Loucy (cell line): ENCODE measurements around the gene MOB1A.

Experiments used
- H2AFZ ChIP-seq: fragments of 200-600 bp; sonication (generic); 2 replicates; pipeline ENCODE4 v1.6.0; 2016; ENCODE audit warnings: antibody characterized with exemption, mild to moderate bottlenecking, low read length, moderate library complexity
- H3F3A ChIP-seq: fragments of 200-600 bp; 2 replicates; pipeline ENCODE4 v1.6.0; 2016; ENCODE audit warnings: antibody characterized with exemption, low read depth, mild to moderate bottlenecking
- H3K27me3 ChIP-seq: fragments of 200-600 bp; sonication (generic); 2 replicates; pipeline ENCODE4 v1.6.1; 2014; ENCODE audit warnings: low read length, mild to moderate bottlenecking; ENCODE audit not compliant: insufficient read depth, poor library complexity, severe bottlenecking
- H3K36me3 ChIP-seq: fragments of 200-600 bp; sonication (generic); 2 replicates; pipeline ENCODE4 v1.6.1; 2016; ENCODE audit warnings: low read length; ENCODE audit not compliant: insufficient read depth
- H3K4me1 ChIP-seq: fragments of 200-600 bp; sonication (generic); 2 replicates; pipeline ENCODE4 v1.5.1; 2014; ENCODE audit warnings: low read length, mild to moderate bottlenecking; ENCODE audit not compliant: insufficient read depth, poor library complexity, severe bottlenecking
- H3K4me2 ChIP-seq: fragments of 200-600 bp; sonication (generic); 2 replicates; pipeline ENCODE4 v1.6.0; 2014; ENCODE audit warnings: antibody characterized with exemption, low read length, low read depth, mild to moderate bottlenecking; ENCODE audit not compliant: poor library complexity, severe bottlenecking
- H3K4me3 ChIP-seq: fragments of 200-600 bp; sonication (generic); 2 replicates; pipeline ENCODE4 v1.5.1; 2014; ENCODE audit warnings: low read length, mild to moderate bottlenecking, mixed read lengths; ENCODE audit not compliant: poor library complexity, severe bottlenecking
- H3K79me2 ChIP-seq: fragments of 200-600 bp; sonication (generic); 2 replicates; pipeline ENCODE4 v1.6.1; 2014; ENCODE audit warnings: low read length; ENCODE audit not compliant: insufficient read depth
- H3K9ac ChIP-seq: fragments of 200-600 bp; sonication (generic); 2 replicates; pipeline ENCODE4 v1.6.0; 2014; ENCODE audit warnings: mild to moderate bottlenecking, low read depth, low read length, moderate library complexity; ENCODE audit not compliant: poor library complexity, severe bottlenecking
- H3K9me2 ChIP-seq: fragments of 200-600 bp; sonication (generic); replicated peaks from 2 replicates; pipeline ENCODE4 v1.6.1; 2016; ENCODE audit warnings: low read depth, low read length, mixed read lengths
- H3K9me3 ChIP-seq: fragments of 200-600 bp; sonication (generic); 2 replicates; pipeline ENCODE4 v1.6.1; 2014; ENCODE audit warnings: mild to moderate bottlenecking, antibody characterized with exemption, low read length, low read depth; ENCODE audit not compliant: insufficient read depth
- H4K20me1 ChIP-seq: fragments of 200-600 bp; sonication (generic); 2 replicates; pipeline ENCODE4 v1.6.0; 2014; ENCODE audit warnings: antibody characterized with exemption, low read length, mild to moderate bottlenecking; ENCODE audit not compliant: insufficient read depth, poor library complexity, severe bottlenecking
- CTCF ChIP-seq: fragments of 200-600 bp; sonication (generic); conservative IDR thresholded peaks from 2 replicates; pipeline ENCODE4 v1.5.1; 2014; ENCODE audit warnings: mild to moderate bottlenecking, antibody characterized with exemption, low read length
- EZH2phosphoT487 ChIP-seq: fragments of 200-600 bp; IDR thresholded peaks from 2 replicates; pipeline ENCODE4 v1.6.1; 2018; ENCODE audit warnings: antibody characterized with exemption, mild to moderate bottlenecking, moderate library complexity, borderline replicate concordance

MOB1A gene

GRCh38 chr2:74183878-74184277, 5.2 kb upstream of the MOB1A start:
- no peaks in the 10 kb centered on the region for H3K9me3 ChIP-seq
- no peak overlapping the region for H3K4me3 ChIP-seq
- H3K36me3 ChIP-seq: no peaks in the 10 kb centered on the region
- H3K4me2 ChIP-seq: no peak overlapping the region
- H3F3A ChIP-seq: no peaks in the 10 kb centered on the region
- H3K9me2 ChIP-seq: no peaks in the 10 kb centered on the region
- H3K4me1 ChIP-seq: peaks cover 3% of the 10 kb centered on the region
- H2AFZ ChIP-seq: no peak overlapping the region
- no peaks in the 10 kb centered on the region for H3K79me2 ChIP-seq
- H4K20me1 ChIP-seq: no peaks in the 10 kb centered on the region
- H3K9ac ChIP-seq: no peak overlapping the region
- H3K27me3 ChIP-seq: no peaks in the 10 kb centered on the region
- TF ChIP-seq EZH2phosphoT487 (no peak), CTCF (no peak)

DNA sequence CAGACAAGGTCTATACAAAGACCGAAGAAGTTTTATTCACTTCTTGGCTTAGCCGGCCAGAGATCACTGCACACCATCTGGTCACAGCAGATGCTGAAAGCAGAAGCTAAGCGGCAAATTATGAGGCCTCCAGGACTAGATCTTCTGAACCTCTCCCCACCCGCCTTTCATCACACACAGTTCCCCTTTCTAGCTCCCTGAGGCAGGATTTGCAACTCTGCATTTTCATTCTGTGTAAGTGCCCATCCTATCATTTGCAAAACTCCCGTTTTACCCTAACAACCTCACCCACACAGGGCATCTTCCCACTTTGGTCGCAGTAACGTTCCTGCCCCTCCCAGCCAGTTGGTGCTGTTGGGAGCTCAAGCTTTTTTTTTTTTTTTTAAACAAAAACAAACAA, 3.1 kb upstream of the MOB1A start:
- Histone ChIP-seq H3F3A (no peaks in the 10 kb centered on the region), H3K27me3 (no peaks in the 10 kb centered on the region), H3K79me2 (peaks cover 18% of the 10 kb centered on the region), H3K9me3 (no peaks in the 10 kb centered on the region), H2AFZ (peak overlapping the region; percentile 52; the same call in 1 of the 2 replicates), H3K36me3 (no peaks in the 10 kb centered on the region), H3K9me2 (no peaks in the 10 kb centered on the region), H3K9ac (no peak overlapping the region), H3K4me1 (peaks cover 13% of the 10 kb centered on the region), H3K4me2 (no peak overlapping the region), H4K20me1 (peaks cover 18% of the 10 kb centered on the region), H3K4me3 (no peak overlapping the region)
- TF ChIP-seq EZH2phosphoT487 (no peak), CTCF (no peak)

- H3K79me2 ChIP-seq: peaks cover 43% of the 10 kb centered on the region
- H3K9me2 ChIP-seq: no peaks in the 10 kb centered on the region
- H3K4me3 ChIP-seq: peak overlapping the region; percentile 92
- no peaks in the 10 kb centered on the region for H3K36me3 ChIP-seq
- H3K4me2 ChIP-seq: peak overlapping the region; percentile 74
- H3K9ac ChIP-seq: peak overlapping the region; percentile 89
- H3K4me1 ChIP-seq: peaks cover 27% of the 10 kb centered on the region
- no peaks in the 10 kb centered on the region for H3F3A ChIP-seq
- 0 out of 2 replicates have a peak, but pooled peaks cover 6% of the 10 kb centered on the region for H3K9me3 ChIP-seq
- peak overlapping the region; percentile 28; the same call in 1 of the 2 replicates for H2AFZ ChIP-seq
- TF ChIP-seq EZH2phosphoT487 (no peak), CTCF (peak; percentile 54)
- peaks cover 37% of the 10 kb centered on the region for H4K20me1 ChIP-seq
- H3K27me3 ChIP-seq: no peaks in the 10 kb centered on the region
These were observed 585 bp upstream of the MOB1A start for GRCh38 chr2:74179063-74179865.
